CD4-positive, alpha-beta T cell treated with Interleukin-6 for 4 hours (primary cell): ENCODE data around the gene HES4.
"Not testable (repeated sequence)": the region's sequence is repeated elsewhere in the genome, so short reads cannot be mapped to it uniquely, and the experiment has no call there.

Experiments
- DNase-seq: peaks from one replicate; pipeline ENCODE4 v3.0.0-alpha.2; 2020; ENCODE audit warnings: mixed read lengths

Gene HES4

GRCh38 chr1:1017397-1018320 lies 17.8 kb upstream of the HES4 start:
- DNase-seq = not testable (repeated sequence)

GRCh38 chr1:1014799-1015681 lies 15.1 kb upstream of the HES4 start:
- DNase-seq = peak; percentile 17

GRCh38 chr1:1013922-1014648 lies 14.2 kb upstream of the HES4 start:
- peak; percentile 51 for DNase-seq

GRCh38 chr1:1013105-1013921 lies 13.4 kb upstream of the HES4 start, which contains the start of gene ISG15:
TSS of gene ISG15 (plus strand) at chr1:1013497. CDS start at chr1:1013574, 77 bp downstream.
- peak; percentile 93 for DNase-seq

- DNase-seq = peak; percentile 27
Observed at GRCh38 chr1:1012736-1013104, 12.8 kb upstream of the HES4 start.

GRCh38 chr1:1011396-1011949 lies 11.6 kb upstream of the HES4 start:
- no peak for DNase-seq

- not testable (repeated sequence) for DNase-seq
Observed at GRCh38 chr1:1010131-1010530, 10.2 kb upstream of the HES4 start.

- no peak for DNase-seq
Observed at GRCh38 chr1:1006305-1007159, 6.6 kb upstream of the HES4 start.

GRCh38 chr1:1005774-1006304 lies 5.9 kb upstream of the HES4 start:
- no peak for DNase-seq

GRCh38 chr1:1004780-1005697 lies 5.1 kb upstream of the HES4 start:
- no peak for DNase-seq

- no peak for DNase-seq
Observed at GRCh38 chr1:1004420-1004779, 4.5 kb upstream of the HES4 start.

GRCh38 chr1:1003618-1004419 lies 3.9 kb upstream of the HES4 start:
- DNase-seq = no peak

- DNase-seq = no peak
Observed at GRCh38 chr1:1001057-1001783, 1.3 kb upstream of the HES4 start.

GRCh38 chr1:1000357-1001056 lies 610 bp upstream of the HES4 start:
- DNase-seq = peak; percentile 53

GRCh38 chr1:998995-999724 lies 737 bp downstream of the HES4 start:
- DNase-seq = peak; percentile 28

- DNase-seq = no peak
Observed at GRCh38 chr1:998745-998994, 1.2 kb downstream of the HES4 start.
